NOMO-1 (cell line): ENCODE measurements around the gene EYS.
"Not testable (repeated sequence)": the region's sequence is repeated elsewhere in the genome, so short reads cannot be mapped to it uniquely, and the experiment has no call there.

ENCODE experiments used
- DNase-seq, 2 experiments: peaks; one replicate each; lab custom pipeline; 2025; ENCODE audit not compliant: unreplicated experiment in 2 of 2; lab: John Stamatoyannopoulos, UW

The EYS gene

DNA sequence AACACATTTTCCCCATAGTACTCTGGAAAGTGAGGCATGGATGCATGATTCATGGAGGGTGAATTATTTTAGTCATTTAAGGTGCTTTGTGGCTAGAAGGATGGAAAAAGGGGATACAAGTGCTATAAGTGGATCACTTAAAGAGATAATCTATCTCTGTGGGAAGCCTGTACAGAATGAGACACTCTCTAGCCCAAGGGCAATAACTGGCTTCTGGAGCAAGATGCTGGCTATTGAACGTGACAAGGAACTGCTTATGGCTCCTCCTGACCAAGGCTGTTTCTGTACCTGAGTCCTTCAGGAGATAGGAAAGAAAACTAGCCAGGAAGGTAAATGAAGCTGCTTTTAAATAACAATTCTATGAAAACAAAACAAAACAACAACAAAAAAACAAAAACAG lies 590.7 kb downstream of the EYS start:
- no peak for DNase-seq

DNA sequence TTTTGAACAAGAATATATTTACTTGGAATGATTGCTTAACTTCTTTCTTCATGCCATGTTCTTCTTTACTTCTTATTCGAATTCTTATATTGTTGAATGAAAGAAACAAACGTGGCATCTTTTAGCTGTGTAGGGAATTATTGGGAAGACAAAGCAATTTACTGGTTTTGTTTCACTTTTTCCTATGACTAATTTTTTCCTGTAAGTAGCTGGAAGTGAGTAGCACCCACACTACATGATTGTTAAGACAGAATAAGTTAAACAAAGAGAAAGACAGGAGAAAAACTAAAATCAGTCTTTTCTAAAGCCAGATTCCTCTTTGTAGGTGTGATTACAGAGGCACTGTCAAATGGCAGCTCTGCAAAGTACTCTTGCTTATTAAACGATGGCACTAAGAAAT lies 593.4 kb downstream of the EYS start:
- DNase-seq = no peak

DNA sequence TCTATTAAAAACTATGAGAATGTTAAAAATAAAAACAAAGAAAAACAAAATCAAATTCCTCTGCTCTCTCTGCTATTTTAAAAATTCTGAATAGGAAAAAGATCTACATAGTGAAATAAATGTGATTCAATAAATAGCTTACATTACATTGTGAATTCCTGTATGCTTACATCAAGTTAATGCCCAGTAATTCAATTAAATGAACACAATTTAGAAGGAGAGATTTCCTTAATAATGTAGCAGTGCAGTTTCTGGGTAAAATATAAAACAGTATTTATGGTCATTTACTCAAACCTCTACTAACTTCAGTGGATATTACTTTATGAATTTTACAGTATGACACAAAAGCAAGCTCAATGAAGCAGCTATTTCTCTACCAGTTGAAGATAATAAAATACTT lies 594.6 kb downstream of the EYS start:
- no peak for DNase-seq

DNA sequence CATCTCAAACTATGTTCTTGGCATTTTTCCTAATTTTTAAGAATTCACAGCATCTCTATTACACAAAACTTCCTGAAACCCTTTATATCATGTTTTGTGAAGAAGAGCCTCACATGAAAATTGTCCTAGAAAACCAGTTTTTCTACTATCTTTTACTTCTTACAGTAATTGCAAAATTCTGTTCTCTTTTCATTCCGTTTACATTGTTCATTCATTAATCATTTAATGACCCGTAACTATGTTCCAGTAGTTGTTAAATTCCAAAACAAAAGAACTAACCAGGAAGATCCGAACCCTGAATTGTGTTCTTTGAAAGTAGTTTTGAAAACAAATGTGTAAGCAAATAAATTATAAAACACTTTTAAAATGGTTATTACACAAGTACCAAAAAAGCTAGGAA lies 597.0 kb downstream of the EYS start:
- no peak for DNase-seq

DNA sequence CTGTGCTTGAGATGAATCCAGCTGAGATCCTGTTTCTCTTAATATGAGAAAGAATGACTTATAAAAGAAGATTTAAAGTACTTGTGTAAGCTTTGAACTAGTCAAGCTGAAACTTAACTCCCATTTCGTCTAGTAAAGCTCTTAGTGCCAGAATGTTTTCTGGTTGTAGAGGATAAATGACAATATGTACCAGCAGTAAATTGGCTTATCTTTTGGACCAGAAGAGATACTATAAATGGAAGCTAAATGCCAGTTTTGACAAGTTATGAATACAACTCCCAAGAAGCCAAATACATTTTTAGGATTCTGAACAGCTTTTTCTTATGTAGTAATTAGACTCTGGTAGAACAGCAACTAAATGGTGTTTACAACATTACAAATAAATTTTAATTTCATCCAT lies 608.7 kb downstream of the EYS start:
- no peak for DNase-seq

DNA sequence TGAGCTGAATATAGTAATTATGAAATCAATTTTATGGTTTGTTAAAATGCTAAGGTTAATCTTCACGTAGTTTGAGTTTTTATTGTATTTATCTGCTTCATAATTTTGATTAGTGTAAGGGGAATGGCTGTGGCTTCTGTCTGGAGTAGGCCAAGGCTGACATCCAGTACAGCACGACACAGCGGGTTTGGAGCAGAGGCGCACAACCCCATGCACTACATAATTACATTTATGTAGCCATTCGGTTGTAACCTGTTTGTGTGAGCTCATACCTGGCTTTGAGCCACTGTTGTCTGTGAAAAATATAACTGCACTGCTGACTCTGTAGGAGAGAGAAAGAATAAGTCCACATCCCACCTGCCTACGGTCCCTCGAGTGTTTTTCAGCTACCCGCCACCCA lies 615.5 kb downstream of the EYS start:
- DNase-seq = no peak

DNA sequence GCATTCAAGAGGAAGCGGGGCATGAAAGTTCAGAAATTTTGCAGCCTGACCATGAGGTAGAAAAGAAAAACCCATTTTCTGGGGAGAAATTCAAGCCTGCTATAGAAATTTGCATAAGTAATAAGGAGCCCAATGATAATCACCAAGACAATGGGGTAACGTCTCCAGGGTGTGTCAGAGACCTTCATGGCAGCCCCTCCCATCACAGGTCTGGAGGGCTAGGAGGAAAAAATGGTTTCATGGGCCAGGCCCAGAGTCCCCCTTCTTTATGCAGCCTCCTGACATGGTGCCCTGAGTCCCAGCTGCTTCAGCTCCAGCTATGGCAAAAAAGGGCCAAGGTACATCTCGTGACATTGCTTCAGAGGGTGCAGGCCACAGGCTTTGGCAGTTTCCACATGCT lies 618.5 kb downstream of the EYS start:
- no peak for DNase-seq

DNA sequence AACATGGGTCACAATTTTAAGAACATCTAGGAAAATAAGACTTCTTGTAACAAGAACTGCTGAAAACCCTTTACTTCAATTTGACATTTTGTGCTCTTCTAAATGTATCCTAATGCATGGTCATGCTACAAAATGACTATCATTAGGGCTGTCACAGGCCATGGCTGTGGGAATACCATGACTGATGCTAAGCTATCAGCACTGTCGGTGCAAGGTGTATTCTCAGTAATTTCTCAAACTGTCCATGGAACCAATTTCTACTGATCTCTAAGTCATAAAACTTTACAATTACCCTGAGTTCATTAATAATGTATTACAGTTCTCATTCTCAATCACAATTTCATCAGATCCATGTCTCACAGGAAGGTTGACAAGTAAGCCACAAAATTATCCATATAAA lies 625.3 kb downstream of the EYS start:
- DNase-seq = no peak

DNA sequence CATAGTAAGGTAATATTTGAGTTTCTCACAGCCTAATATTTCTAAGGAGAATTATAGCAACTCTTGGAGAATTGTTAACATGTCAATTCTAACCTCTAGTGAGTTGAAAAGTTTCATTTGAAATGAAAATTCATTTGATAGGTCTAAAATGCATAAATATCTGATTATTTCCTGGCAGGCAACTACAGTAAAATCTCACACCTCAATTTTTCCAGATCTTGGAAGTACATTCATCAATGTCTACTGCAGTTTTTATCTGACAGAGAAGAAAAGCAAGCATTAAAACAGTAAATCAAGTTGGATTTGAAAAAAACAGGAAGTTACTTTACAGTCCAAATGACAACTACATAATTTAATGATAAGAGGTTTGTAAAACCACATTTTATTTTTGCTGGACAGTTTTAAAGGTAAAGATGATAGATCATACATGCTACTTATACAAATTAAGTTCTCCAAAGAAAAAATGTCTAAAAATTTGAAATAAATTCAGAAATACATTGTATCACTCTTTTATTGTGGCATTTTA lies 631.3 kb downstream of the EYS start:
- DNase-seq = peak in 1 of 2 experiments; percentile 68

DNA sequence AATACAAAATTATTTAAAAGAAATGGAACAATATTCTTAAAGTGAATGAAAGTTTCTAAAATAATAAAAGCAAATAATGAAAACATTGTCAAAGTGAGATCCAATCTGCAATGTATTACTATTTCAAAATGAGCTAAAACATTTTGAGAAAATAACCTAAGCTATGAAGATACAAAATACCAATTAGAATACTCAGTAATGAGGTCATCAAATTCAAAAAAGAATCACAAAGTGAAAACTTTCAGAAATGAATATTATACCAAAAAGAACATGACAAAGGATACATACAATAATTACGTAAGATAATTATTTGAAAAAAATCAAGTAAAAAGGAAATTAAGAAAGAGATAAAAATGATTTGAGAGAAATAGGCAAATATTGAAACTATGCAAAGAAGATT lies 634.5 kb downstream of the EYS start:
- DNase-seq = no peak

DNA sequence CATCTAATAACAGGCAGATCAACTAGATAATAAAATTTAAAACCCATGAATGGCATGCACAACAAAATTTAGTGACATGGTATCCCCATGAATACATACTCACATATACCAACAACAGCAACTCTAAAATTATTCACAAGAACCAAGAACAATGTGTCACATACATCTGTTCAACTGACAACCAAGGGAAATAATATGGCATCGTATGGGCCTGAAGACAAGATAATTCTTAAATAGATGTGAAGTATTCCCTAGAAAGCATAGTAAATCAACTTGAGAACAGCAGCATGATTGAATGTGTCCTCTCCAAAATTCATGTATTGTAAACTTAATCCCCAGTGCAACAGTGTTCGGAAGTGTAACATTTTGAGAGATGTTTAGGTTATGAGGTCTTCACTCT lies 635.5 kb downstream of the EYS start:
- DNase-seq = no peak

DNA sequence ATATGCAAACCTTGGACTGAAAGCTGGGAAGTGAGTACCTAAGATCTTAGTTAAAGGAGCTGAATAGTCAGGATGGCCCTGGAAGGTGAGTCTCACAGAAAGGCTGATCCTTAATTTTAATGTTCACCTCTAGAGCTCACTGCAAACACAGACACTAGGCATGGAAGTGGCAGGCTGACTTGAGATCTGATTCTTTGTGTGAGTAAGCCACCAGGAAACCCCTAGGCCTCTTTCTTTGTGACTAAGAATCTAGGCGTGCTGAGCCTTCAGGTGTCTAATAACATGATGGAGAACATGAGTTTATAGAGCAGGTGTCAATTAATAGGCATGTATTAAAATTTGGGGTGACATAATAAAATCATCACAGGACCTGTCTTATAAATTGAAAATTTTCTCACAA lies 642.2 kb downstream of the EYS start:
- no peak for DNase-seq

DNA sequence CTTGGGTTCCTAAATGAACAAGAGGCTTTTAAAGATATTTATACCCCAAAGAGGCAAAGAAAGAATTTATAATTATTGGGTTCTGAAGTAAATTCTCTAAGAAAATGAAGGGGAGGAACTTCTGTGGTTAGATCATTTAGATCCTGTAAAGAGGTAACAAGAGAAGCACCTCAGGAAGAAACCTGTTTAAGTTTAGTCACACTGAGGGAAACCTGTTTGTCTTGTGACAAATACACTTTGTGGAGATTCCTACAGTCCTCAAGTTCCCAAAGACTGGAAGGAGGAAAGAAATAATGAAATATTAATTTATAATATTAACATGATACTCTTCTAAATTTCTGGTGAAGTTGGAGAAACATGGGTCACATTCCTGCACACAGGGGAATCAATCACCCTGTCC lies 647.5 kb downstream of the EYS start:
- no peak for DNase-seq

DNA sequence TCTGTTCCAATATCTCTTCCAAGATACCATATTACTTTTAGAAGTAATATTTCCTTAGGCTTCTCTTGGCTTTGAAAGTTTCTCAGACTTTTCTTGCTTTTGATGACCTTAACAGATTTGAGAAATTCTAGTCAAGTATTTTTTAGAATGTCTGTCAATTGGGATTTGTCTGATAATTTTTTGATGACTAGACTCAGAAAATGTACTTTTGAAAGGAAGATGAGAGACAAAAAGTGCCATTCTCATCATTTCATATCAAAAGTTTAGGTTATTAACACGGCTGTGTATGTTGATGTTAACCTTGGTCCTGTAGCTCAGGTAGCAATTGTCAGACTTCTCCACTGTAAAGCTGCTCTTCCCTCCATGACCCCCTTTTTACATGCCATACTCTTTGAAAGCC lies 651.5 kb downstream of the EYS start:
- DNase-seq = no peak

DNA sequence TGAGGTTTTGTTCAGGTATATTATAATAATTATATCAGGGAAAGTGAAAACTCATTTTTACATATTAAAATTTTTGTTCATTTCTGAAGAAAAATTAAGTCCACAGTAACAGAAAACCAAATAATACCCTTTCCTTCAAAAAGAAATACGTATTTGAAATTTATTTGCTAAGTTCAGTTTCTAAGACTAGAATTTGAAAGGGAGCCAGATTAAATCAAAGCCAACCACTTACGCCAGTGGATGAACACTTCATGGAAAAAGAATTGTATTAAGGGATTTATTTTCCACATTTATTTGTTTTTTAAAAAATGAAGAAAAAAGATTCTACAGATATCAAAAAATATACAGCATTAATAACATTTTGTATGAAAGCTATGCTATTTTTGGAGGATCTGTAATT lies 654.4 kb downstream of the EYS start:
- no peak for DNase-seq

DNA sequence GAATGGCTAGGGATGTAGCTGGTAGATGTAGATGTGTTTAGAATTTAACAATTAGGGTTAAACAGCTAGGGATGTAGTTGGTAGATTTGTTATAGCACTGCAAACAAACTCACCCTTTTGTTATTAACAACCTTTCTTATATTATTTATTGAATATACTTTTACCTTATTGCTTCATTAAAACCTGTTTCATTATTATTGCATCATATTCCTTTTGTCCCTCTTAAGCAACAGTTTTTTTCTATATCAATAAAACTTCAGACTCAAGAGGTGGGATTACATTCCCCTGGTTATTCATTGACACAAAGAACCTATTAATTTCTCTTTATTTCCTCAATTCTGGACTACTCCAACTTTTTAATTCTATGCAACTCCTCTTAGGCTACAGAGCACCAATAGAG lies 661.2 kb downstream of the EYS start:
- no peak for DNase-seq

DNA sequence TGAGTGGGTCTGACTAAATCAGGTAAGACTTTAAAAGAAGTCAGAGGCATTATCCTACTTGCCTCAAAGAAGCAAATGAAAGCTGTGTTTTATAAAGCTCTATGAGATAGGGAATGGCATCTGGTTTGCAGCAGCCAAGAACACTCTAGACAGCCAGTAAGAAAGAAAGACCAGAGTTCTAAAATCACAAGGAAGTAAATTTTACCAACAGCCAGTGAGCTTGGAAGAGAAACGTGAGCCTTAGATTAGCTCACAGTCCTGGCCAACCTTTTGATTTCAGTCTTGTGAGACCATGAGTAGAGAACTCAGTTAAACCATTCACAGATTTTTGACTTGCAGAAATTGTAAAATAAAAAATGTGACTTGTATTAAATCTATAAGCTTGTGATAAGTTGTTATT lies 693.0 kb downstream of the EYS start:
- DNase-seq = no peak

DNA sequence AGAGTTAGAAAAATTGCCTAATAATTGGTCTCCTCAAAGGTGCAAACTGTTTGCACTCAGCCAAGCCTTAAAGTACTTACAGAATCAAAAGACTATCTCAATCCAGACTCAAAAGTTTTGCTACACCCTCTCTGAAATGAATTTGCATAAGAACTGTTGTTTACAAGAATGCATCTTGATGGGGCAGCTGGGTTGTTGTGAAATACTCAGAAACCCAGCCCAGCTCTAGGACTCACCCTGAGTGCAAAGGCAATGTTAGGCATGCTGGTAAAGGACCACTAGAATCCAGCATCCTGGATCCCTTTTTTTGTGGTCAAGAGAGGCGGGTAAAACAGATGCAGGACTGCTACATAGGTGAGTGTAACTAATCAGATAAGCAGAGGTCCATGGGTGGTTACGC lies 700.2 kb downstream of the EYS start:
- no peak for DNase-seq

DNA sequence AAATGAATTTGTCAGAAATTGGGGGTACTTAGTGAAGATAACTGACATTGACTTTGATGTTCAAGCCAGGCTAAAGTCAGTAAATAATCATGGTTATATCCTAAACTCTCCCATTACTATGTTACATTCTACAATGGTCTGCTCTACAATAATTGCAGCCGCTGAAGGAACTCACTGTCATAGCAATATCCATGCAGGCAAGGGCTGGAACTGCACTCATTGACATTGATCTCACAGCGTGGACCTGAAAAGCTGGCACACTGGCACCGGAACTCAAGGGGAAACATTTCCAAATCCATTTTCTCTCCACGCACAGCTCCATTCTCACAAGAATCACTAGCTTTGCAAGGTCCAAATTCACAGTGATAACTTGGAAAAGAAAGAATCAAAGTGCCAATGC lies 702.7 kb downstream of the EYS start:
- DNase-seq = no peak

DNA sequence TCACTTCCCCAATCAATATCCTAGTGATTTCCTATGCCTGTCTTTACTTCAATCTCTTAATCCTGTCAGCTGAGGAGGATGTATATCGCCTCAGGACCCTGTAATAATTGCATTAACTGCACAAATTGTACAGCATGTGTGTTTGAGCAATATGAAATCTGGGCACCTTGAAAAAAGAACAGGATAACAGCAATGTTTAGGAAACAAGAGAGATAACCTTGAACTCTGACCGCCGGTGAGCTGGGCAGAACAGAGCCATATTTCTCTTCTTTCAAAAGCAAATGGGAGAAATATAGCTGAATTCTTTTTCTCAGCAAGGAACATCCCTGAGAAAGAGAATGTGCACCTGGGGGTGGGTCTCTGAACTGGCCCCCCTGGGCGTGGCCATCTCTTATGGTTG lies 704.1 kb downstream of the EYS start:
- not testable (repeated sequence) for DNase-seq

DNA sequence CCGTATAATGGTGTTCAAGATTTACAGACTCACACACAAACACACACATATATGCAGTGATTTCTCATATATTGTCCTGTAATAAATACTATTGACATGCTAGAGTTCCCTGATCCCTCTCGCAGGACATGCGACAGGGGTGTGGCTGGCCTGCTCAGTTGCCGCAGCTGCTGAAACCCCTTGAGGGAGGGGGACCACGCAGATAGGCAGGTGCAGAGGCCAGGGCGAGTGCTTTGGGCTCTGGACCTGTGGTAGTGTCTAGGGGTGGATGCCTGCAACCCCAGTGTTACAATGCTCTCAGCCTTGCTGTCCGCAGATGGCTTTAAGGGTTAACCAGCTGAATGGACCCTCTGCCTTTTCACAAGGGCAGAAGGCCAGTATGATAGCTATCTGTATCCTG lies 706.2 kb downstream of the EYS start:
- no peak for DNase-seq

DNA sequence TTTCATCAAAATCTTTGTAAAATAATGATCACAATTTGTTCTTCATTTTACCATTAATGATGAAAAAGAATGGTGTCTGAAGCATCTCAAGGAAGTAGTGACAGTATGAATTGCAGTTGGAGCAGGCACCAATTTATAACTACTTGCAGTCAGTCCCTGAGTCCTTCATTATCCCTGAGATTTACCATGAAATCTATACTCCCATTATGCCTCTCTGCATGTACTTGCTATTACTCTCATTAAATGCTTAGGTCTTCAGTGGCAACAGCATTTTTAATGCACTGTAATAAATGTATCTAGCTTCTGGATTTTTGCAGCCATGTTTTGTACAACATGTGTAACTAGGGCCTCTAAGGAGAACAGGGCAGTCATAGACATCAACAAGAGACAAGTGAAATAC lies 708.8 kb downstream of the EYS start:
- no peak for DNase-seq

DNA sequence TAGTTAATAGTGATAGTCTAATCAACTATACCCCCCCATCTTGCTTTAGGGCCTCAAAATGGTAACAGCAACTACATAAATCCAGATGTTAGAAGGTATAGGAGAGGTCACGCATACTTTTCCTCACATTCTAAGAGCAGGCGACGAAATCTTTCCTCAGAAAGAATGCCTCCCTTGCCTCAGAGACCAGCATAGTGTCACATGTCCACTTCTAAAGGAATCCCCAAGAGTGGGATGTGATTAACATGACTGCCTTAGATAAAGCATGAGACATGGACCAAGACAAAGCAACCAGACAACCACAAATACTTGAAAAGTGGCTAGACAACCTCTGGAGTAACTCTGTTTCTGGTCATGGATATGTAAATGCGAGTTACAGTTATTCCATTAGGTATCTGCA lies 710.7 kb downstream of the EYS start:
- no peak for DNase-seq
